Lower lobe of right lung (tissue), 2 donors: ENCODE measurements around the gene RBKS. TPM values are rescaled to one million over a fixed set of nuclear protein-coding genes. Genes with fewer than 3 reads are reported as not detected.
A peak's percentile ranks its signal among the peaks of the same experiment; 100 is the strongest.

Source experiments
- ATAC-seq, 2 donors: fragments of 200-7000 bp; cut with Tn5 transposase; one replicate each; pipeline ENCODE4 v1.9.1; 2020 to 2022; ENCODE audit warnings: mild to moderate bottlenecking in 2 of 2, moderate library complexity in 2 of 2
- DNase-seq: peaks from one replicate; pipeline ENCODE4 v3.0.0-alpha.2; 2020
- H3K27ac ChIP-seq: fragments of 200-600 bp; one replicate; pipeline ENCODE4 v1.8.0; 2022
- H3K27me3 ChIP-seq: fragments of 200-600 bp; one replicate; pipeline ENCODE4 v1.8.0; 2022; ENCODE audit warnings: low read depth
- H3K36me3 ChIP-seq: fragments of 200-600 bp; one replicate; pipeline ENCODE4 v1.8.0; 2022; ENCODE audit warnings: mild to moderate bottlenecking
- H3K4me1 ChIP-seq: fragments of 200-600 bp; one replicate; pipeline ENCODE4 v1.8.0; 2022
- H3K4me3 ChIP-seq: fragments of 200-600 bp; one replicate; pipeline ENCODE4 v1.8.0; 2022; ENCODE audit warnings: mild to moderate bottlenecking
- H3K9me3 ChIP-seq: fragments of 200-600 bp; one replicate; pipeline ENCODE4 v1.8.0; 2022
- intact Hi-C: fragments of 100-400 bp; cut with DNase I; formaldehyde crosslinking; loops from one replicate; pipeline ENCODE4 v1.11.0; 2022
- total RNA-seq: library from RNA; stranded (reverse); fragmentation: NEBNext Ultra II Directional; extraction: Animal tissue kit (Norgen Biotek cat#: 25700); gene quantifications from one replicate; pipeline ENCODE4 v1.2.1, GENCODE V29; 2021
- TF ChIP-seq, protein P1 (sequence below): fragments of 200-600 bp; IDR thresholded peaks from one replicate; pipeline ENCODE4 v1.8.0; 2022; ENCODE audit warnings: antibody characterized with exemption, mild to moderate bottlenecking
- donor health status: DM: no; HTN: yes; CAD: no; lungs with severe emphysema.

Gene RBKS
- total RNA-seq, 1 donor from 2014 or later, result 2.2 TPM

DNA sequence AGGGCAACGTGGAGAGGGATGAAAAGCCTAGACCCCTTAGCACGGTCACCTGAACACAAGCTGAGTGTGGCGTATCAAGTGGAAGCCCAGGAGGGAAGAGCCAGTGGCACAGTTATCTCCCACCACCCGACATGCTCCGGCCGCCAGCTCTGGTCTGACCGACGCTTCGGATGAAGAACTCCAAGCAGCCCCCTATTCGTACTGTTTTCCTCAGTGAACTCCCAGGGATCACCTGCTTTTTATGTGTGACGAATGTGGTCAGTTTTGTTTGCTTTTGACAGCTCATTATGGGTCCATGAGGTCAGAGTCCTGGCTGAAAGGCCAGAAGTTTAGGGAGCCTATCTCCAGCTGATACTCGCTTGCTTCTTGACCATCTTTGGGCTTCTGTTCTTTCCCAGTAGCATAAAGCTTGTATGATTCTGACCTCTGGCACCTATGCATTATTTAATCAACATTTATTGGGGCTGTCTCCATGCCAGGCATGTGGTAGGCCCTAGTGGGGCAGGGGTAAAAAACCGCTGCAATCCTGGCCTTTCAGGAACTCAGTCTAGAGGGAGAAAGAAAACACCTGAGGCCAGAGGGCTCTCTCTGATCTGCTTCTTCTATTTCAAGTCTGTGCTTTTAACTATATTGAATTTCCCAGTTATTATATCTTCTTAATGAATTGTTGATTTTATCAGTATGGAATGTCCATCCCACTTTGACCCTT lies 151.7 kb downstream of the RBKS start:
- peak overlapping the region; percentile 85 for H3K27ac ChIP-seq

DNA sequence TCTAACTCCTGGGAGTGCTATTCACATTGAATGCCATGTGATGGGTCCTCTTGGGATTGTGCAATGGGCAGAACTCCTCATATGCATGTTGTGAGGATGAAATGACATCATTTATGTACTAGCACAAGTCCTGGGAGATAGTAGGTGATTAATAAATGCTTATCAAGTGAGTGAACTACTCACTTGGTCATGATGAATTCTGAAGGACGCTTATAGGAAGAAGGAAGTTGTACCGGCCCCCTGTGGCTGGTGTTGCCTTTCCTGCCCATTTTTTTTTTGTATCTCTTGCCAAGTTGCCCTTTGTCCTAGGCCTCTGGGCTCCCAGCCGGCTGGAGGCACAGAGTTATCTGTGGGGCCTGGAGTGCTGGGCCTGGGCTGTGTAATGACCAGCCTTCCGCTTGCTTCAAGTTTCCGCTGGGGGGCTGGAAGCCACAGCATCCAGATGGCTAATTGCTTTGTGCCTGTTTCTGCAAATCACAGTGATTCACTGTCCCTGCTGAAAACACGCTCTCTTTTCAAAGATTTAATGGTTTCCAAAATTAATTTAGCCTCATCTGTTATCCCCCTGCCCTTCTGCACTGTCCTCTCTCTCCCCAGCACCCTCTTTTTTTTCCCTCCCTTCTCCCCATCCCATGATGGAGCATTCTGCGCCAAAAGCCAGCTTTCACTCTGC lies 152.4 kb downstream of the RBKS start:
- no peaks in the 10 kb centered on the region for H3K36me3 ChIP-seq
- no peak overlapping the region for H3K4me3 ChIP-seq
- H3K9me3 ChIP-seq, result no peaks in the 10 kb centered on the region
- TF ChIP-seq, protein P1, sequence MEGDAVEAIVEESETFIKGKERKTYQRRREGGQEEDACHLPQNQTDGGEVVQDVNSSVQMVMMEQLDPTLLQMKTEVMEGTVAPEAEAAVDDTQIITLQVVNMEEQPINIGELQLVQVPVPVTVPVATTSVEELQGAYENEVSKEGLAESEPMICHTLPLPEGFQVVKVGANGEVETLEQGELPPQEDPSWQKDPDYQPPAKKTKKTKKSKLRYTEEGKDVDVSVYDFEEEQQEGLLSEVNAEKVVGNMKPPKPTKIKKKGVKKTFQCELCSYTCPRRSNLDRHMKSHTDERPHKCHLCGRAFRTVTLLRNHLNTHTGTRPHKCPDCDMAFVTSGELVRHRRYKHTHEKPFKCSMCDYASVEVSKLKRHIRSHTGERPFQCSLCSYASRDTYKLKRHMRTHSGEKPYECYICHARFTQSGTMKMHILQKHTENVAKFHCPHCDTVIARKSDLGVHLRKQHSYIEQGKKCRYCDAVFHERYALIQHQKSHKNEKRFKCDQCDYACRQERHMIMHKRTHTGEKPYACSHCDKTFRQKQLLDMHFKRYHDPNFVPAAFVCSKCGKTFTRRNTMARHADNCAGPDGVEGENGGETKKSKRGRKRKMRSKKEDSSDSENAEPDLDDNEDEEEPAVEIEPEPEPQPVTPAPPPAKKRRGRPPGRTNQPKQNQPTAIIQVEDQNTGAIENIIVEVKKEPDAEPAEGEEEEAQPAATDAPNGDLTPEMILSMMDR, result no peak
- peaks cover 30% of the 10 kb centered on the region for H3K4me1 ChIP-seq
- ATAC-seq (peak; percentile 5 to 9), DNase-seq (no peak)
- intact Hi-C loops, result no loop called here
- no peaks in the 10 kb centered on the region for H3K27me3 ChIP-seq
- H3K27ac ChIP-seq, result peak overlapping the region; percentile 85

More for the DNA sequence above, 151.7 kb downstream of the RBKS start:
- no peaks in the 10 kb centered on the region for H3K27me3 ChIP-seq
- TF ChIP-seq, protein P1, result no peak
- H3K9me3 ChIP-seq, result no peaks in the 10 kb centered on the region
- DNase-seq (no peak), ATAC-seq (no peak)
- no peaks in the 10 kb centered on the region for H3K36me3 ChIP-seq
- H3K4me1 ChIP-seq, result peaks cover 30% of the 10 kb centered on the region
- intact Hi-C loops, result no loop called here
- no peak overlapping the region for H3K4me3 ChIP-seq

DNA sequence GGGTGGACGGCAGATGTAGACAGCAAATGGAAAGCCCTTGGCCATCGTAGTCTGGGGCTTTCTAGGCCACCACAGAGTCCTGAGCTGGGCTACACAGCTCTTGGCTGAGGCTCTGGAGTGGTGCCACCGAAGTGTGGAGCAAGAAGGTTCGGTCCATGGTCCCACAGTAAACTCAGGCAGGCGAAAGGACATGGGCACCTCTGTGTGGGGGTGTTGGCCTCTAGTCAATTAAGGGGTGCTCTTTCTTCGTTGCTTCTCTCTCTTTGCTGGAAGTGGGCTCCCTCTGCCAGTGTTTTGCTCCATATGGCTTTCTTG lies 153.3 kb downstream of the RBKS start:
- Histone ChIP-seq H3K27me3 (no peaks in the 10 kb centered on the region), H3K4me1 (peaks cover 30% of the 10 kb centered on the region), H3K9me3 (no peaks in the 10 kb centered on the region), H3K36me3 (no peaks in the 10 kb centered on the region), H3K4me3 (no peak overlapping the region), H3K27ac (peak overlapping the region; percentile 85)
- DNase-seq, result no peak
- ATAC-seq, result no peak
- TF ChIP-seq, protein P1, result no peak
- intact Hi-C loops, result no loop called here

DNA sequence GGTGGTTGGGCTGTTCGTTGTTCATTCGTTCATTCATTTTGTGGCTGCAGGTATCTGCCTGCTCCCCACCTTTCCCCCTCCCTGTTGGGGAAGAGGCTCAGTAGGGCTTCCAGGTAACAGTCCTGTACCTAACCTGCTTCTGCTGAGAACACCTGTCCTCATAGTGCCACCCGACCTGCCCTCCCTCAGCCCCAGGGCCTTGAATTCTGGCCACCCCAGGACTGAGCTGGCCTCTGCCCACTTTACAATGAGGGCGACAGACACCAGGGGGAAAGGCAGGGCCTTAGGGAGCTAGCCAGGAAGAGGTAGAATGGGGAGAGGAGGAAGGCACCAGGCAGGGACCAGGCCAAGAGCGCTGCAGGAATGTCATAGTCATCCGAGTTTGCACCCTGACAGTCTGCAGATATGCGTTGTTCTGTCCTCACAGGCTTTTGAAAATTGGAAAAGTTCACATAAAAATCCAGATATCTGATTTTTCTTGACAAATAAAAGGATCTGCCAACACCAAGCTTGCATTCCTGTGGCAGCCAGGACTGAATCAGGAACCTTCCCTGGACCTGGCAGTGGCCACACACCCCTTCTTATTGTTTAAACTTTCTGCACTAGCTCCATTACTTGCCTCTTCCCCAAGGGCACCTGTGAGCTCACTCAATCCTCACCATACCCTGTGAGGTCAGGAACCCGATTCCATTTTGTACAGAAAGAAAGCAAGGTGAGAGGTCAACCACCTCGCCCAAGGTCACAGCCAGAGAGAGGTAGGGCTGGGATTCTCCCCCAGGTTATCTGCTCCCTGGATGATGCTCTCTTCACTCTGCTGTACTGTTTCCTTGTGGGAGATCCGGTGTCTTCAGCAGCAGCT lies 153.9 kb downstream of the RBKS start:
- Histone ChIP-seq H3K27ac (peak overlapping the region; percentile 85), H3K9me3 (no peaks in the 10 kb centered on the region), H3K4me3 (peak overlapping the region; percentile 62), H3K4me1 (peaks cover 32% of the 10 kb centered on the region), H3K36me3 (no peaks in the 10 kb centered on the region), H3K27me3 (no peaks in the 10 kb centered on the region)
- intact Hi-C loops, result no loop called here
- peak in 1 of 2 donors; percentile 7 for ATAC-seq
- no peak for DNase-seq
- TF ChIP-seq, protein P1, result no peak

DNA sequence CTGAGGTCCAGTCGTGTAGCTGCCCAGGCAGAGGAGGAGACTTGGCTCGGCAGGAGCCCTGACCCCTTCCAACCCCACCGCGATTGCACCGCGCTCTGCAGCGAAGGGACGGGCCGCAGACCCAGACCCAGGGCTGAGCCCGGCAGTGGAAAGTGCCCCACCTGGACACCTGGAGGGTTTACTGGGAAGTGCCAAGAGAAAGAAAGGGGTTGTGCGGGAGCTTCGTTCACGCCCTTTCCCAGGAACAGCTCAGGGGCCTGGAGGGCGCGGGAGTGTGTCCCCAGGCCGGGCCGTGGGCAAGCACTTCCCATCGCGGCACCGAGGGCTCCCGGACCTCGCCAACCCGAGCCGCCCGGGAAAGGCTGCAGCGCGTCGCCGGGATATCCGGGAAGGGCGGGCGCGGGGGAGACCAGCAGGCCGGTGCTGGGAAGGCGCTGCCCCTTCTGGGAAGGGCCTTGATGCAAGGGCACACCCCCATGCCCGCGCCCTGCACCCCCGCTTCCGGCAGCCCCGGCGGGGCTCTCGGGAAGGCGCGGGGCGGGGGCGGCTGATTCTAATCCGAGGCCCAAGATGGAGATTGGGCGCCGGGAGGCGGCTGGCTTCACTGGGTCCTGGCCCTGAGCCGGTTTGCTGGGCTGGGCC lies 154.8 kb downstream of the RBKS start:
- DNase-seq (peak; percentile 88), ATAC-seq (peak; percentile 96 to 98)
- Histone ChIP-seq H3K27ac (peak overlapping the region; percentile 85), H3K27me3 (no peaks in the 10 kb centered on the region), H3K9me3 (no peaks in the 10 kb centered on the region), H3K4me1 (peaks cover 40% of the 10 kb centered on the region), H3K36me3 (no peaks in the 10 kb centered on the region), H3K4me3 (peak overlapping the region; percentile 62)
- TF ChIP-seq, protein P1, result no peak
- intact Hi-C loops, result no loop called here
